Iris pigment epithelial cell (primary cell): Measurements from ENCODE around the gene XPC.
"Not testable (repeated sequence)": the region's sequence is repeated elsewhere in the genome, so short reads cannot be mapped to it uniquely, and the experiment has no call there.

Experiments used
- DNase-seq: peaks from one replicate; pipeline ENCODE4 v3.0.0-alpha.2; 2011; ENCODE audit warnings: low read depth

Gene XPC

DNA sequence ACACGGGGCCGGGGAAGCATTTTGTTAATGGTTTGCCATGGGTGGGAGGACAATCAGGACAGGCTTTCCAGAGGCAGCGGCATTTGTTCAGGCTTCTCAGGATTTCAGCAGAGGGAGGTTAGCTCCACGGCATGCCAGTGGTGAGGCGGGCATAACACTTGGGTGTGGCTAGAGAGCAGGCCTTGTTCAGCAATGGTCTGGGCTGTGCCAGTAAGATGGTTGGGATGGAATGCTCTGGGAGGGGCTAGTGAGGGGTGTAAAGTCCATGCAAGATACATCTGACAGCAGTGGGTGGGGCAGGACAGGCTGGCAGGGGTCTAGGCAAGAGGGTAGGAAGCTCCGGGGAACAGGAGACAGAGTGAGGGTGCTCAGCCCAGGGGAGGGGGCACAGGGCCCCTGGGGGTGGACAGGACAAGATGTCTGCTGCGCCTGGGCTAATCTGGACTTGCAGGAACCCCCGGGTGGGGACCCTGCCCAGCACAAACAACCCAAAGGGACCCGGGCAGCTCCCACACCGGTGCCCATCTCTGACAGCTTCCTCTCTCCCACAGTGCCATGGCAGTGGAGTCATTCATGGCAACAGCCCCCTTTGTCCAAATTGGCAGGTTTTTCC is 45.1 kb downstream of the XPC start:
- DNase-seq: no peak

DNA sequence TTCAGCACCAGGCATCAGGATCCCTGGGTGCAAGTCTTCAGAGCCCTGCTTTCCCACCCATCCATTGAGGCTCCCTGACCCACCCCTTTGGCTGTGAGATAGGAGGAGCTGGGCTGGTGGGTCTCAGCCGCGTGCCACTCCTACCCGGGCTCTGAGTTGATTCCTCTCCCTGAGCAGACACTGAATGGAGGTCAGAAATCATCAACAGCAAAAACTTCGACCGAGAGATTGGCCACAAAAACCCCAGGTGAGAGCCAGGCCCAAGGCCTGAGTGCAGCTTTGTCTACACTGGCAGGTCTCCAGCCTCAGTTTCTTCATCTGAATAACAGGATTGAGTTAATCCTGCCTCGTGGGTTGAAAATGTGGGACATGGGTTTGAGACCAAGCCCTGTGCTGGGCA is 45.7 kb downstream of the XPC start:
- no peak for DNase-seq

- no peak for DNase-seq
Observed at GRCh38 chr3:14132120-14132519, 46.3 kb downstream of the XPC start.

DNA sequence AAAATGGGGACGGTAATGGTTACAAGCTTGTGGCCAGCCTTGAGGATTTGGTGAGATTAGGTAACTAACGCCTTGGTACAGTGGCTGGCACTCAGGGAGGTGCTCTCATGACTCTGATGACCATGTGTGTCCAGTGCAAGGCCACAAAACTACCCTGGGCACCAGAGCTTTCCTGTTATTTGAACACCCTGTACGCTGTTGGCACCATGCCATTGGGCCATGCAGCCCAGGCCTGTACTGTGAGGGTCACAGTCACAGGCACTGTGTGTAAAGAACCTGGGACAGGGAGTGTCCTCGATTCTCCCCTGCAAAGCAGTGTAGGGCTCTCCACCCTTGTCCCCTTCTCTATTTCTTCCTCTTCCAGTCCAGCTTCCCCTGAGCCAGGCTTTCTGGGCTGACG is 47.3 kb downstream of the XPC start:
- DNase-seq: no peak

DNA sequence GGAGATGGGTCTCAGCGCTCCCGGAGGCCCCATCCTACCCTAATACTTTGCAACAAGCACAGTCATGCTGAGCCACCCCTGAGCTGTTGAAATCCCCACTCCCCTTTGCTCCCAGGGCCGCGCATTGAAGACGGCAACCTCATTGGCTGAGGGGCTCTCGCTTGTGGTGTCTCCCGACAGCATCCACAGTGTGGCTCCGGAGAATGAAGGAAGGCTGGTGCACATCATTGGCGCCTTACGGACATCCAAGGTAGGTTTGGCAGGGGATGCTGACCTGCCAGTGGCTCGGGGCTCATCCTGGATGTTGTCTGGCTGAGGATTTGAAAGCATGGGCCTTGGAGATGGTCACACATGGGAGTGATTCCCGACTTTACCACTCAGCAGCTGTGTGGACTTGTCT is 47.7 kb downstream of the XPC start:
- no peak for DNase-seq

- no peak for DNase-seq
Observed at GRCh38 chr3:14130230-14130629, 48.2 kb downstream of the XPC start.

- DNase-seq: no peak
Observed at GRCh38 chr3:14129296-14129695, 49.1 kb downstream of the XPC start.

- DNase-seq: no peak
Observed at GRCh38 chr3:14128724-14129123, 49.7 kb downstream of the XPC start.

GRCh38 chr3:14127516-14128161 is 50.8 kb downstream of the XPC start:
- DNase-seq: no peak

DNA sequence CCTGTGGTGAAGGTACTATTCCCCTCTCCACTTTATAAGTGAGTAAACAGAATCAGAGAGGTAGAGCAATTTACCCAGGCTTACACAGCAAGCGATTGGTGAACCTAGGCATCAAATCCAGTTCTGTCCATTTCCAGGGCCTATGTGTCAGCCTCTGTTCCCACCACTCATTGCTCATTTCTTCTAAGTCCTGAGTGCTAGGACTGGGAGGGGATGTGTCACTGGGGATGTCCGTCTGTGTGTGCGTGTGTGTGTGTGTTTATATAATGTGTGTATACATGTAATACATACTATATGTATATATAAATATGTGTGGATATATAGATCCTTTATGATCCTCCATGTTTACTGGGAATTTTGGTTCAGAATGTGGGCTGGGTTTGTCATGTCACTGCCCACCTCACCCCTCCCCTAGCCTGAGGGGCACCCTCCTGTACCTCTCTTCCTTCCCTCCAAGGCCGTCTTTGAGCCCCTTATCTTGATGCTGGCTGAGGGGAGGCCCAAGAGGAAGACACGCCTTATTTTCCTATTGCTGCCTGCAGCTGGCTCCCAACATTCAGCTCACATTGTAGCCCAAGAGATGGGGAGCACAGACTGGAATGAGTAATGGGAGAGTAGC is 51.4 kb downstream of the XPC start:
- no peak for DNase-seq

DNA sequence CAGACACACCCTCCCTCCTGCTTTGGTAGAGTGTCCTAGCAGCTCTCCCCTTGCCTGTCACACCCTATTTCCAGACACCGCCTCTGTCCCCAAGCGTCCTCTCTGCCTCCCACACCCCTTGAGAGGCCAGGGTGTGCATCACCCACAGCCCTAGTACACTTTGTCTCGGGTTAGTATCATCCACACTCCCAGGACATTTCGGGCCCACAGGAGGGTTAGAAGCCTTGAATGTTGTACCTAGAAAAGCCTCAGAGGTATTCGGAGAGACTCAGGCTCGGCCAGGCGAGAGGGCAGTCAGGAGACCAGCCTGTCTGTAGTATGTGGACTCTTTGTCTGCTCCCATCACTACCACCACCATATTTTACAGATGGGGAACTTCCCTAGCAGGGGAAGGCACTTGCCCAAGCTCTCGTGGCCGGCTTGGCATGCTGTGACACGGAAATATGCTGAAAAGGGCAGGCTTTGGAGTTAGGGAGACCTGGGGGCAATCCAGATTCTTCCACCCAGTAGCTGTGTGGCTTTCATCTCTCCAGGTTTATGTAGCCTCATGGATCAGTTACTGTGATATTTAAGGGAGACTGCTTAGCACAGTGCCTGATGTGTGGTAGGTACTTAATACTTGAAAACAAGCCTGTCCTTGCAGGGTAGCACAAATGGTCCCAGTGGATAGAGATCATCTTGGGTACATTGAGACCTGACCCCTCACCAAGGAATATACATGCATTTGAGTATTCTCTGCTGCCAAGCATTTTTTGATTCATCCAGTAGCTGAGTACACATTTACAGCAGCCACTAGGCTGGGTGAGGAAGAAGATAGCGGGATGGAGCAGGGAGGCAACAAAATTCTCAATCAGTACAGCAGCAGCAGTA is 52.1 kb downstream of the XPC start:
- no peak for DNase-seq

- DNase-seq: peak; percentile 96
Observed at GRCh38 chr3:14125193-14126016, 53.0 kb downstream of the XPC start.

DNA sequence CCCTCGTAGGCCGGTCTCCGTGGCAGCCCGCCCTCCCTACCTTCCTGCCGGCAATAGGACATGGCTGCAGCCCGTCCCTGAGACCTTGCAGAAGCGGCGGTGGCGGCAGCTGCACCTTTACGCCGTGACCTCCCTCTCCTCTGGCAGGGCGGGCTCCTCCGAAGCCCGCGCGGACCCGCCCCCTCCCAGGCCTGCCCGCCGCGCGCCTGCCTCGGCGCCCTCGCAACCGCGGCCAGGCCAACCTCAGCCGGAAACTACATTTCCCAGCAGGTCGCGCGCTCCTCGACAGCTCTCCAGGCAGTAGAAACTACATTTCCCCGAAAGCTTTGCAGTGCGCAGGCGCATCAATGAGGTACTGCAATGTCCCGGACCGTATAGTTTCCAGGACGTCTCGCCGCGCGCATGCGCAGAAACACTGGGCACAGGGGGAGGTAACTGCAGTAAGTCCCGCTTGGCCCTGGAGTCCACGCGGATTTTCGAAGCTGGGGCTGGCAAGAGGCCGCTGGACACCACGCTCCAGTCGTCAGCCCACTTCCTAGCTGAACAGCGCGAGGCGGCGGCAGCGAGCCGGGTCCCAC is 53.7 kb downstream of the XPC start, which contains the start of the genes CHCHD4 and TMEM43:
Gene CHCHD4 (minus strand): TSS at position 256 of the 578 bp plus-strand sequence. CDS start 194 bp downstream, at position 62.
Gene TMEM43 (plus strand): TSS at position 438 of the 578 bp plus-strand sequence. CDS start 142 bp downstream, outside the sequence.
- DNase-seq: peak; percentile 99

GRCh38 chr3:14124223-14124614 is 54.2 kb downstream of the XPC start:
- DNase-seq: no peak

DNA sequence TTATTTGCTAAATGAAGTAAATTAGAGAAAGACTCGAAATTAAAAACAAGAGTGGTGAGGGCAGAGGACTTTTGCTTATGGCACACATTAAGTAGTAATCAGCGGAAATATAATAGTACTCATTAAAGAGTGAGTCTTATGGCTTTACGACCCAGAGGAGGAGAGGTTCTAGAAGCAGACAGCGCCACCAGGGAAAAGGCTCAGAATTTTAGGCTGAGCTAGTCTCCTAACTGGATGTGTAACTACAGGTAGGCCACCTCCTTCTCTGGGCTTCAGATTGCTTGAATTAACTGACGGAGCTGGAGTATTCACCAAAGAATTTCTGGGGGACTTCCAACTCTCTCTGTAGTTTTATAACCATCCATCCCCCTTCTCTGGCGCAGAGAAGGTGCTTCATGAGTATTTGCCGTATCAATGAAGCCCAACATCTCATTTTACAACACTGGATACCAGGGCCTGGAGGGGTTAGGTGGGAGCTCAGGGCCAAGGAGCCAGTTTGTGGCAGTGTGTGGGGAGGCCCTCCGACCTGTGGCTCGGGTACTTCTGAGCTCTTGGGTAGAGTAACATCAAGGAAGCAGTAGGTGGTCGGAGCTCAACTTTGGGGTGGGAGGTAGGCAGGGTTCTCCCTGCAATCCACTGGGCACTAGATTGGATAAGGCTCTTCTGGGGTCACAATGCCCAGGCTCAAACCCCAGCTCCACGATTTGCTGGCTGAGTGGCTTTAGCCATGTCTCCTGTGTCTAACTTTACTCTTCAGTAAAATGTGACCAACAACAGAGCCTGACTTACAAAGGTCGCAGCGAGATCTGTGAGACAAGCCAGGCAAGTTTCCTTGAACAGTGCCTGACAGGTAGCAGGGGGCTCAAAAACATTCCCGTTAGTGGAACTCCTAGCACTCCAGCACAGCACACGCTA is 54.8 kb downstream of the XPC start:
- no peak for DNase-seq

DNA sequence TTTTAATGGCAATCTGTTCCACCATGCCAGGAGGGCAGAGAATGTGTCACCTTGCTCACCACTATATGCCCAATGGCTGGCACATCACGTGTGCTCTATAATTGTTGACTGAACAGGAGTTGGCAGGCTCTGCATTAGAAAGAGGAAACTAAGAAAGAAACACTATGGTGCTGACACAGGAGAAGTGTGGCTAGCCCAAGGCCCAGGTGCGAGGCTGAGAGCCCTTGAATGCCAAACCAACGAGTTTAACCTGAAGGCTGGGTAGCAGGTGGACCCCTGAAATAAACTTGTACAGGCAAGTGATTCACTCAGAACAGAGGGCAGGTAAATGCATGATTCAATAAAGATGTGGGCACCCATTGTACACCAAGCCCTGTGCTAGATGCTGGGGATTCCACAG is 56.1 kb downstream of the XPC start:
- DNase-seq: no peak

- no peak for DNase-seq
Observed at GRCh38 chr3:14121859-14122258, 56.5 kb downstream of the XPC start.

DNA sequence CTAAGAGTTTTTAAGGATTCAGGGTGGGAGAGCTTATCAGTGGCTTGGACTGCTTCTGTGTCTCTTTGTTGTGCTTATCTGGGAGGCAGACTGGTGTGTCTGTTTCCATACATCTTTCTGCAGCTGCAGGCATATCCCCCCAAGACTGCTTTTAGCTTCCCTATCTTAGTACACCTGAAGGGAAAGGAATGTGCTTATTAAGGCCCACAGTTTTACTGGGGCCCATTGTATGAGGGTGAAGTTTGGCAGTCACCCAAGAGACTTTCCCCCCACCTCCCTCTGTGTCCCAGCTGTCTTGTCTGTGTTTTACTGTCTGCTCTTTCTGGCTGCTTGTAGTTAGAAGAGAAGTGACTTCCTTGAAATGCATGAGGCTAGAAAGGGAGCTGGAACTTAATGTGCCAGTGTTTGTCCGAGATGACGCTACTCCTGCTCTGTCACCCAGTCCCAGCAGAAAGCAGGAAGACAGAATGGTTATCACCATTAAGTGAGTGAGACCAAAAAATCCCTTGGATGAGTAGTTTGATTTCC is 57.4 kb downstream of the XPC start:
- DNase-seq: not testable (repeated sequence)

- no peak for DNase-seq
Observed at GRCh38 chr3:14120111-14120920, 58.1 kb downstream of the XPC start.
